CD4-positive, alpha-beta memory T cell (primary cell): Measurements from ENCODE around the gene NES. TPM values are rescaled to one million over a fixed set of nuclear protein-coding genes. Genes with fewer than 3 reads are reported as not detected.

Experiments used
- CTCF ChIA-PET: fragments of 350-600 bp; sonication (Branson Sonifier 250); formaldehyde crosslinking; loops from one replicate; lab custom pipeline; 2021; ENCODE audit warnings: inconsistent platforms; ENCODE audit not compliant: partially characterized antibody; lab: Charles Lee
- POLR2A ChIA-PET: fragments of 350-600 bp; sonication (Branson Sonifier 250); formaldehyde crosslinking; loops from one replicate; lab custom pipeline; 2021; ENCODE audit not compliant: partially characterized antibody; lab: Charles Lee
- DNase-seq, 5 donors: peaks; one replicate each; pipeline versions ENCODE4 v3.0.0 to v3.0.0-alpha.2; 2020 to 2022; ENCODE audit warnings: mixed read lengths in 1 of 5
- H3K27ac ChIP-seq: one replicate; pipeline ENCODE4 v1.7.0; 2013; ENCODE audit warnings: low read depth, low read length
- H3K27me3 ChIP-seq: 2 replicates; pipeline ENCODE4 v1.7.0; 2013; ENCODE audit warnings: mild to moderate bottlenecking, low read length, moderate library complexity; ENCODE audit not compliant: insufficient read depth
- H3K36me3 ChIP-seq: 2 replicates; pipeline ENCODE4 v1.7.0; 2013; ENCODE audit warnings: mild to moderate bottlenecking, low read length, moderate library complexity; ENCODE audit not compliant: insufficient read depth
- H3K4me1 ChIP-seq: 2 replicates; pipeline ENCODE4 v1.7.0; 2013; ENCODE audit warnings: mild to moderate bottlenecking, low read length, moderate library complexity; ENCODE audit not compliant: insufficient read depth
- H3K4me3 ChIP-seq, 2 donors: one replicate each; pipeline ENCODE4 v1.7.0; 2013; ENCODE audit warnings: low read length in 2 of 2, mild to moderate bottlenecking in 1 of 2
- H3K9me3 ChIP-seq, 2 donors: one replicate each; pipeline ENCODE4 v1.7.0; 2013; ENCODE audit warnings: low read length in 2 of 2, control low read depth in 1 of 2; ENCODE audit not compliant: control insufficient read depth in 1 of 2
- H3K27ac Mint-ChIP-seq, 7 donors: one replicate each; pipeline ENCODE4 v1.8.0; 2020 to 2021; ENCODE audit warnings: mixed read lengths in 7 of 7, mild to moderate bottlenecking in 6 of 7, inconsistent platforms in 3 of 7, moderate library complexity in 3 of 7
- H3K27me3 Mint-ChIP-seq, 2 donors: one replicate each; pipeline ENCODE4 v1.8.0; 2020 to 2021; ENCODE audit warnings: mixed read lengths in 2 of 2
- H3K36me3 Mint-ChIP-seq, 2 donors: one replicate each; pipeline ENCODE4 v1.8.0; 2020 to 2021; ENCODE audit warnings: mixed read lengths in 2 of 2, inconsistent platforms in 1 of 2, mild to moderate bottlenecking in 1 of 2
- H3K4me1 Mint-ChIP-seq, 4 donors: one replicate each; pipeline ENCODE4 v1.8.0; 2020 to 2021; ENCODE audit warnings: mixed read lengths in 4 of 4, mild to moderate bottlenecking in 1 of 4
- H3K4me3 Mint-ChIP-seq, 8 donors: one replicate each; pipeline ENCODE4 v1.8.0; 2020 to 2021; ENCODE audit warnings: mixed read lengths in 8 of 8, mild to moderate bottlenecking in 7 of 8, moderate library complexity in 6 of 8, inconsistent platforms in 3 of 8
- H3K9me3 Mint-ChIP-seq, 8 donors: one replicate each; pipeline ENCODE4 v1.8.0; 2020 to 2021; ENCODE audit warnings: mixed read lengths in 8 of 8, mild to moderate bottlenecking in 5 of 8, inconsistent platforms in 3 of 8, moderate library complexity in 1 of 8
- intact Hi-C: fragments of 100-400 bp; cut with micrococcal nuclease; formaldehyde crosslinking; loops from one replicate; pipeline ENCODE4 v1.15.1; 2023
- polyA plus RNA-seq, 2 donors: library from polyadenylated mRNA; unstranded; fragments of 300-500 nt; fragmentation: Illumina TruSeq; gene quantifications; one replicate each; pipeline ENCODE4 v1.2.3, GENCODE V29; 2021
- total RNA-seq, 2 experiments: library from RNA; stranded (reverse); gene quantifications; one replicate each; pipeline ENCODE4 v1.2.3, GENCODE V29; 2021

Gene NES
- total and polyA plus RNA-seq, 4 experiments from 2014 or later, result not detected

- no peaks in the 10 kb centered on the region for H3K9me3 ChIP-seq
- H3K27ac ChIP-seq, result no peak overlapping the region
- intact Hi-C loops, result loop anchor here (10.0 kb wide), 1 partner anchor 80 kb away; no protein-coding TSS in a partner anchor
- H3K36me3 ChIP-seq, result no peaks in the 10 kb centered on the region
- Mint-ChIP-seq H3K27ac (peak overlapping the region in 2 of 7 donors; percentile 68 to 84), H3K4me1 (peaks cover 8 to 47% (median 24%) of the 10 kb centered on the region in 4 donors), H3K27me3 (peaks cover 6 to 12% of the 10 kb centered on the region in 2 donors), H3K36me3 (peaks cover 0 to 4% of the 10 kb centered on the region in 2 donors), H3K9me3 (no peaks in the 10 kb centered on the region), H3K4me3 (peak overlapping the region; percentile 88 to 96 (median 89))
- POLR2A ChIA-PET, result interaction anchor here (0.7 to 4.2 kb wide), 3 partner anchors 8 to 23 kb away, joined by 3 to 35 read pairs (median 3); partner anchors contain the start of genes ISG20L2 and METTL25B
- CTCF ChIA-PET, result interaction anchor here (1.9 to 12.1 kb wide), 5 partner anchors 11 to 155 kb away, joined by 7 to 187 read pairs (median 25); partner anchors contain the start of genes ISG20L2 and METTL25B
- peak overlapping the region; percentile 63 to 65 for H3K4me3 ChIP-seq
- no peak for DNase-seq
- peaks cover 6% of the 10 kb centered on the region for H3K27me3 ChIP-seq
- peaks cover 32% of the 10 kb centered on the region for H3K4me1 ChIP-seq
These were observed 27.7 kb upstream of the NES start for GRCh38 chr1:156704930-156705320.

- no peak for DNase-seq
- POLR2A ChIA-PET, result interaction anchor here (0.7 to 4.2 kb wide), 3 partner anchors 9 to 24 kb away, joined by 3 to 35 read pairs (median 3); partner anchors contain the start of genes ISG20L2 and METTL25B
- intact Hi-C loops, result loop anchor here (10.0 kb wide), 1 partner anchor 79 kb away; no protein-coding TSS in a partner anchor
These were observed 27.0 kb upstream of the NES start for GRCh38 chr1:156704166-156704711.

DNA sequence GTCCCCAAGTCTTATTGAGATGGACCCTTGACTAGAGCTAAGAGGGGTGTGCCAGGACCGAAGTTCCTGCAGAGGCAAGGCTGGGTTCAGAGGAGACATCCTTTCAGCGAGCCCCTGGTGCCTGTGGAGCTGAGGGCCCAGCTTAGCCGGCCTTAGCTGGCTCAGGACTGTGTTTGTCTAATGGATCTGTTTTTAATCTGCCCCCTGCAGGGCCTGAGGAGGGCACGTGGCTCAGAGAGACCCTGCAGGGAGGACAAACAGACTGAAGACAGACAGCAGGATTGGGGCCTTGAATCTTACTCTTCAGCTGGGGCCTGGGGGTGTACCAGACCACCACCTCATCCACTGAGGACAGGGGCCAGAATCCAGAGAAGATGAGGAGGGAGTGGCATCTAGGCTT lies 26.5 kb upstream of the NES start:
- no peak overlapping the region for H3K27ac ChIP-seq
- peaks cover 32% of the 10 kb centered on the region for H3K4me1 ChIP-seq
- peaks cover 6% of the 10 kb centered on the region for H3K27me3 ChIP-seq
- H3K27ac Mint-ChIP-seq, result peak overlapping the region in 1 of 7 donors; percentile 38
- intact Hi-C loops, result loop anchor here (10.0 kb wide), 1 partner anchor 79 kb away; no protein-coding TSS in a partner anchor
- H3K4me3 ChIP-seq, result no peak overlapping the region
- peaks cover 8 to 47% (median 24%) of the 10 kb centered on the region in 4 donors for H3K4me1 Mint-ChIP-seq
- no peaks in the 10 kb centered on the region for H3K9me3 Mint-ChIP-seq
- H3K27me3 Mint-ChIP-seq, result peaks cover 8 to 17% of the 10 kb centered on the region in 2 donors
- H3K36me3 Mint-ChIP-seq, result peaks cover 0 to 4% of the 10 kb centered on the region in 2 donors
- no peak for DNase-seq
- peak overlapping the region in 5 of 8 donors; percentile 17 to 89 (median 46) for H3K4me3 Mint-ChIP-seq
- no peaks in the 10 kb centered on the region for H3K9me3 ChIP-seq
- POLR2A ChIA-PET, result no interaction called here
- CTCF ChIA-PET, result interaction anchor here (12.1 kb wide), 1 partner anchor 14 kb away, joined by 187 read pairs; no protein-coding TSS in a partner anchor
- H3K36me3 ChIP-seq, result no peaks in the 10 kb centered on the region

More at GRCh38 chr1:156704166-156704711, 27.0 kb upstream of the NES start:
- Histone ChIP-seq H3K4me1 (peaks cover 32% of the 10 kb centered on the region), H3K9me3 (no peaks in the 10 kb centered on the region), H3K27ac (no peak overlapping the region), H3K27me3 (peaks cover 6% of the 10 kb centered on the region), H3K36me3 (no peaks in the 10 kb centered on the region), H3K4me3 (no peak overlapping the region)
- peak overlapping the region in 7 of 8 donors; percentile 28 to 89 (median 59) for H3K4me3 Mint-ChIP-seq
- CTCF ChIA-PET, result interaction anchor here (2.1 to 12.1 kb wide), 2 partner anchors 15 to 17 kb away, joined by 10 to 187 read pairs; no protein-coding TSS in a partner anchor
- peaks cover 8 to 47% (median 24%) of the 10 kb centered on the region in 4 donors for H3K4me1 Mint-ChIP-seq
- peaks cover 0 to 4% of the 10 kb centered on the region in 2 donors for H3K36me3 Mint-ChIP-seq
- H3K27me3 Mint-ChIP-seq, result peaks cover 6 to 14% of the 10 kb centered on the region in 2 donors
- no peaks in the 10 kb centered on the region for H3K9me3 Mint-ChIP-seq
- peak overlapping the region in 3 of 7 donors; percentile 38 to 68 (median 42) for H3K27ac Mint-ChIP-seq

GRCh38 chr1:156703336-156703735 lies 26.1 kb upstream of the NES start:
- H3K4me3 ChIP-seq, result no peak overlapping the region
- peaks cover 6% of the 10 kb centered on the region for H3K27me3 ChIP-seq
- peaks cover 32% of the 10 kb centered on the region for H3K4me1 ChIP-seq
- peaks cover 0 to 4% of the 10 kb centered on the region in 2 donors for H3K36me3 Mint-ChIP-seq
- intact Hi-C loops, result loop anchor here (10.0 kb wide), 1 partner anchor 79 kb away; no protein-coding TSS in a partner anchor
- no peaks in the 10 kb centered on the region for H3K36me3 ChIP-seq
- H3K9me3 Mint-ChIP-seq, result no peaks in the 10 kb centered on the region
- DNase-seq, result no peak
- POLR2A ChIA-PET, result no interaction called here
- H3K27ac ChIP-seq, result no peak overlapping the region
- peaks cover 8 to 18% of the 10 kb centered on the region in 2 donors for H3K27me3 Mint-ChIP-seq
- CTCF ChIA-PET, result interaction anchor here (12.1 kb wide), 1 partner anchor 14 kb away, joined by 187 read pairs; no protein-coding TSS in a partner anchor
- H3K4me1 Mint-ChIP-seq, result peaks cover 8 to 43% (median 24%) of the 10 kb centered on the region in 4 donors
- no peak overlapping the region for H3K4me3 Mint-ChIP-seq
- H3K9me3 ChIP-seq, result no peaks in the 10 kb centered on the region
- H3K27ac Mint-ChIP-seq, result no peak overlapping the region

GRCh38 chr1:156700736-156701531 lies 23.7 kb upstream of the NES start:
- no peak for DNase-seq
- Mint-ChIP-seq H3K4me1 (peaks cover 0 to 20% (median 11%) of the 10 kb centered on the region in 4 donors), H3K36me3 (peaks cover 0 to under 1% of the 10 kb centered on the region in 2 donors), H3K4me3 (no peak overlapping the region), H3K9me3 (no peaks in the 10 kb centered on the region), H3K27ac (no peak overlapping the region), H3K27me3 (peaks cover 13 to 33% of the 10 kb centered on the region in 2 donors)
- intact Hi-C loops, result loop anchor here (10.0 kb wide), 1 partner anchor 76 kb away; no protein-coding TSS in a partner anchor
- Histone ChIP-seq H3K4me1 (peaks cover 16% of the 10 kb centered on the region), H3K9me3 (no peaks in the 10 kb centered on the region), H3K4me3 (no peak overlapping the region), H3K27me3 (peaks cover 6% of the 10 kb centered on the region), H3K27ac (no peak overlapping the region), H3K36me3 (no peaks in the 10 kb centered on the region)
- ChIA-PET POLR2A (no interaction called here), CTCF (interaction anchor here (0.8 to 12.1 kb wide), 4 partner anchors 10 to 73 kb away, joined by 3 to 187 read pairs (median 4); no protein-coding TSS in a partner anchor)

DNA sequence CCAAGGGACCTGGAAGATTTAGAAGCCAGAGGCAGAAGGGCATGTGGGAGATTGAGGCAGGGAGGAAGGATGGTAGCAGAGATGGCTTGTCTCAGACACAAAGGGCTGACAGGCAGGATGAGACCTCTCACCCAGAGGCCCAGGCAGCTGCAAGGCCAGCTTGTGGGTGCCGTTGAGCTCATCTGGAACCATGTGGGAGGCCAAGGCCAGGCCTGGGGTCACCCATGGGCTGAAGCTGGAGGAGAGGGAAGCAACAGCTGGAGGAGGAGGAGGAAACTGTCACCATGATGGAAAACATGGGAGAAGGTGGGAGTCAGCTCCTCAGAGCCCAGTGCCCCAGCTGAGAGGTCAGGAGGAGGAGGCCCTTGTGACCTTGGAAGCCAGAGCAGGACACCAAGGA lies 21.8 kb upstream of the NES start:
- no peak overlapping the region for H3K4me3 ChIP-seq
- intact Hi-C loops, result no loop called here
- Mint-ChIP-seq H3K9me3 (no peaks in the 10 kb centered on the region), H3K27me3 (peaks cover 14 to 34% of the 10 kb centered on the region in 2 donors), H3K27ac (peak overlapping the region in 1 of 7 donors; percentile 18), H3K4me3 (no peak overlapping the region), H3K4me1 (peaks cover 0 to 2% (median under 1%) of the 10 kb centered on the region in 4 donors), H3K36me3 (no peaks in the 10 kb centered on the region)
- no peaks in the 10 kb centered on the region for H3K4me1 ChIP-seq
- ChIA-PET POLR2A (interaction anchor here (1.4 kb wide), 1 partner anchor 8 kb away, joined by 3 read pairs; no protein-coding TSS in a partner anchor), CTCF (interaction anchor here (1.2 to 12.1 kb wide), 3 partner anchors 10 to 161 kb away, joined by 3 to 187 read pairs (median 11); no protein-coding TSS in a partner anchor)
- no peaks in the 10 kb centered on the region for H3K9me3 ChIP-seq
- DNase-seq, result no peak
- H3K36me3 ChIP-seq, result no peaks in the 10 kb centered on the region
- no peaks in the 10 kb centered on the region for H3K27me3 ChIP-seq
- no peak overlapping the region for H3K27ac ChIP-seq
